Measurements from ENCODE around the gene ANKDD1A.

- TF ChIP-seq CTCF (IDR thresholded peaks at IDR 0.05; ENCODE audit: poor library complexity) (no peak), EZH2phosphoT487 (IDR thresholded peaks at IDR 0.05; ENCODE audit: low read depth, severe bottlenecking, unreplicated experiment) (no peak), EZH2 (IDR thresholded peaks at IDR 0.05; ENCODE audit: borderline replicate concordance) (no peak)
Measured at GRCh38 chr15:64906402-64906801, 5.3 kb upstream of the ANKDD1A start.

All from hepatocyte (in vitro differentiated cells).